HG03139 (cell line): ENCODE data around the gene TEX11.
"Not testable (repeated sequence)": the region's sequence is repeated elsewhere in the genome, so short reads cannot be mapped to it uniquely, and the experiment has no call there.

Source experiments
- ATAC-seq: cut with Tn5 transposase; IDR thresholded peaks from one replicate; pipeline ENCODE4 v1.9.1; 2021; ENCODE audit not compliant: unreplicated experiment

TEX11 gene

DNA sequence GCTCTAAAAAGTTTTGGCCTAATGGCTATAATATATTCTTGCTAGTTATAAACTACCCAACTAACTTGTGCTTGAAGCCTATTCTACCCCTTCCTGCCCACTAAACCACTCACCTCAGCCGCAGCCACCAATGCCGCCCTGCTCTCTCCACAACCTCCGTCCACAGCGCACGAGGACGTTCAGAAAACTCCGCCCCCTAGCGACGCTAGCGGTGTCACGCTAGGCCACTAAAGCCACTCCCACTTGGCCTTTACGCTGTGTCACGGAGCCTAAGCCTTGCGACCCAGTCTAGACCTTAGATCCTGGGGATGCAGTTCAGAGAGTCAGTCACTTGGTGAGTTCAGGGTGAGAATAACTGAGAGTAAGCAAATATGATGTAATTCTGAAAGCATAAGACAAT is at the start of gene TEX11:
Gene TEX11, minus strand, starts transcription at position 171 of the 400 bp plus-strand sequence. CDS start 922 bp downstream, outside the sequence.
- ATAC-seq: no peak

DNA sequence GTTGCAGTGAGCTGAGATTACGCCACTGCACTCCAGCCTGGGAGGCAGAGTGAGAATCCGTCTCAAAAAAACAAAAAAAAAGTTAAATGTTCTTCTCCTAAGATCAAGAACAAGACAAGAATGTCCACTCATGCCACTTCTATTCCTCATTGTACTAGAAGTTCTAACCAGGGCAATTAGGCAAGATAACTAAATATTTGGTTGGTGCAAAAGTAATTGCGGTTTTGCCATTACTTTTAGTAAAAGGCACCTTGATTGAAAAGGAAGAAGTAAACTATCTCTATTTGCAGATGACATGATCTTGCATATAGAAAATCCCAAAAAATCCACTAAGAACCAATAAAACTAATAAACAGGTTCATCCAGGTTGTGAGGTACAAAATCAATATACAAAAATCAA is 46.4 kb upstream of the TEX11 start:
- ATAC-seq: no peak

DNA sequence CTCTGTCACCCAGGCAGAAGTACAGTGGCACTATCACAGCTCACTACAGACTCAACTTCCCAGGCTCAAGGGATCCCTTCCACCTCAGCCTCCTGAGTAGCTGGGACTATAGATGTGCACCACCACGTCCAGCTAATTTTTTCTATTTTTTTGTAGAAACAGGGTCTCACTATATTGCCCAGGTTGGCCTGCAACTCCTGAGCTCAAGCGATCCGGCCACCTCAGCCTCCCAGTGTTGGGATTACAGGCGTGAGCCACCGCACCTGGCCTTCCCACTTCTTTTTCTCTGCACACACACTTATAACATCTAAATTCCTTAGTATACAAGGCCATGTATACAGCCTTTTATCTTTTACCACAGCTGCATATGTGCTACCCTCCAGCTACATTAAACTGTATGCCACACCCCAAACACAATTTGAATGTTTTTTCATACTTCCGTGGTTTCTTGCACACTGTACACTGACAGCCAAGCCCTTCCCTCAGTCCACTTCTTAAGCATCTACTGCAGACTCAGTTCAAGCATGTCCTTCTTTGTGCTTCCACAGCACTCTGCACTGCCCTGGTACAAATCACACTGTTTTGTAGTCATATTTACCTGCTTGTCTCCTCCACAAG is 15.9 kb upstream of the TEX11 start:
- ATAC-seq: no peak

DNA sequence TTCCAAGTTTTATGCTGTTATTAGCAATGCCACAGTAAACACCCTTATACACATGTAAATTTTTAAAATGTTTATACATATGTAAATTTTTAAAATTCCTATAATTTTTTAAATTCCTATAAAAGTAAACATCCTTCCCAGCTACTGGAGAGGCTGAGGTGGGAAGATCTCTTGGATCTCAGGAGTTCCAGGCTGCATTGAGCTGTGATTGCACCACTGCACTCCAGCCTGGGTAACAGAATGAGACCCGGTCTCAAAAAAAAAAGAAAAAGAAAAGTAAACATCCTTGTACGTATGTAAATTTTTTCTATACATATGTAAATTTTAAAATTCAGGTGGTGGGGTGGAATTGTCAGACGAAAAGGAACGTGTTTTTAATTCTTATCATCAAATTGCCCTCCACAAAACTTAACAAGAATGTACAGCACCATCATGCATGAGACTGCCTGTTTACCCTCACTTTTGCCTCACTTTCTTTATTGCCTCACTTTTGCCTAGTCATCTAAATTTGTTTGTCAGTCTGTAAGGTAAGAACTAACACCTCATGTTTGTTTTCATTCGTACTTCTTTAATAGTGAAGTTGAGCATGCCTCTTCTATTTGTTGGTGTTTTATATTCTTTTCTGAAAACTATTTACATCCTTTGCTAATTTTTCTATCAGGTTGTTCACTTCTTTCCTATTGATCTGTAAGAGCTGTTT is 14.4 kb upstream of the TEX11 start:
- no peak for ATAC-seq

DNA sequence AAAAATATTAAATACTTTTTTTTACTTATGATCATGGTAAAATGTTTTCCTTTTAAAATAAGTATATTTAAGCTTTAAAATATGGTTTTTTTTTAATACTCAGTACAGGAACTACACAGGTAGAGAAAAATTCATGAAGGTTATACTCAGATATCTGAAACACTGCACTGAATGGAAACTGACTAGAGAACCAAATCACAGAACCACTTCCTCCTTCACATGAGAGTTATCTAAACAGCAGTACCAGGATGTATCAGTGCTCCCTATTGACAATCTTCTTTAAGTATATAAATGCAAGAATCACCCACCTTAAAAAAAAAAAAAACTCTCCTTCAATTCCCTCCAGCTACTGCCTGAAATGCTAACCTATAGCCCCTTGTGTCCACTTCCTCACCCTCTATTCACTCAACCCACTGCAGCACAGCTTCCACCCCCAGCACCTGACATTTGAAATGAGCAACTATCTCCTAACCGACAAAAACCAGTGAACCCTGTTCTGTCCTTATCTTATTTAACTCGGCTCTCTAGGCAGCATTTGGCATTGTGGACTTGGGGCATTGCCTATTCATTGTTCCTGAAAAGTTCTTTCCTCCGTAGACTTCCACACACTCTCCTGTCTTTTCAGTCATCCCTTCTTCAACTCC is 13.3 kb upstream of the TEX11 start:
- ATAC-seq: no peak

DNA sequence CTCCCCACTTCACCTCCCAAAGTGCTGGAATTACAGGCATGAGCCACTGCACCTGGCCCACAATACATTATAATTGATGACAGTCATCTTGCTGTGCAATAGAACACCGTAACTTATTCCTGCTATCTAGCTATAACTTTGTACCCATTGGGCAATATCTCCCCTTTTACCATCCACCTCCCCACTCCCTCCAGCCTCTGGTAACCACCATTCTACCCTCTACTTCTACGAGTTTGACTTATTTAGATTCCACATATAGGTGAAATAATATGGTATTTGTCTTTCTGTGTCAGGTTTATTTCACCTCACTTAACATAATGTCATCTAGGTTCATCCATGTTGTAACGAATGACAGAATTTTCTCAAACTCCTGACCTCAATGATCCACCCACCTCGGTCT is 8.2 kb upstream of the TEX11 start:
- no peak for ATAC-seq

DNA sequence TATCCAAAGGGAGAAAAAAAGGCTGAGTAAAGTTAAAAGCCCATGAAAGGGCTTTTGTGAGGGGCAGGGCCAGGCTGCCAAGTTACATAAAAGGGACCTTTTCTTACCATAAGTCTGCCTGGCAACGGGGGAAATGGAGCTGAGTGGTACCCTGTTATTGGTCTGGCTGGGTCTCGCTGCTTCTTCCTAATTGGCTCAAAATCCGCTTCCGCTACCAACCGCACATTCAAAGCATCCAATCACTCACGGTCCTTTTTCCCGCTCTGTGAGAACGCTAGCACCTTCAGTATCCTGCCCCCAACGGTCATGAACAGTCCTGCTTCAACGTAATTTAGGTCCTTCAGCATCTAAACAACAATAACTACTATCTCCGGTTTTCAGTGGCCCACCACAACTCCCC is 611 bp downstream of the TEX11 start:
- ATAC-seq: no peak

DNA sequence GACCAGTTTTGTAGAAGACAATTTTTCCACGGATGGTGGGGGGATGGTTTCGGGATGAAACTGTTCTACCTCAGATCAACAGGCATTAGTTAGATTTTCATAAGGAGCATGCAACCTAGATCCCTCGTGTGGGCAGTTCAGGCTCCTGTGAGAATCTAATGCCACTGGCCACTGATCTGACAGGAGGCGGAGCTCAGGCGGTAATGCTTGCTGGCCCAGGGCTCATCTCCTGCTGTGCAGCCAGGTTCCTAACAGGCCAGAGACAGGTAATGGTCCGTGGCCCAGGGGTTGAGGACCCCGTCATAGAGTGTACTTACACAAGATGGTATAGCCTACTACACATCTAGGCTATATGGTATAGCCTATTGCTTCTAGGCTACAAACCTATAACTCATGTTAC is 7.0 kb downstream of the TEX11 start:
- ATAC-seq: no peak

DNA sequence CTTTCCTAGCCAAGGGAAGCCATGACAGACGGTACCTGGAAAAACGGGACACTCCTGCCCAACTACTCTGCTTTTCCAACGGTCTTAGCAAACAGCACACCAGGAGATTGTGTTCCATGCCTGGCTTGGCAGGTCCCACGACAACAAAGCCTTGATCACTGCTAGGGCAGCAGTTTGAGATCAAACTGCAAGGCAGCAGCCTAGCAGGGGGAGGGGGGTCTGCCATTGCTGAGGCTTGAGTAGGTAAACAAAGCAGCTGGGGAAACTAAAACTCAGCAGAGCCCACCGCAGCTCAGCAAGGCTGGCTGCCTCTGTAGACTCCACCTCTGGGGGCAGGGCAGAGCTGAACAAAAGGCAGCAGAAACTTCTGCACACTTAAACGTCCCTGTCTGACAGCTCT is 18.1 kb downstream of the TEX11 start:
- not testable (repeated sequence) for ATAC-seq

DNA sequence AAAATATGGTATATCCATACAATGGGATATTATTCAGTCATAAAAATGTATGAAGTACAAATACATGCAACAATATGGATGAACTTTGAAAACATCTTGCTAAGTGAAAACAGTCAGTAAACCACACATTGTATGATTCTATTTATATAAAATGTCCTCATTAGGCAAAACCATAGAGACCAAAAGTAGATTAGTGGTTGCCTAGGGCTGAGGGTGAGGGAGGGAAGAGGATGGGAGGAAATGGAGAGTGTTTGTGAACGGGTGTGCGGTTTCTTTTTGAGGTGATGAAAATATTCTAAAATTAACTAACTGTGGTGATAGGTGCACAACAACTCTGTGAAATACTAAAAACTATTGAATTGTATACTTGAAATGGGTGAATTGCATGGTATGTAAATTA is 29.6 kb downstream of the TEX11 start:
- no peak for ATAC-seq

DNA sequence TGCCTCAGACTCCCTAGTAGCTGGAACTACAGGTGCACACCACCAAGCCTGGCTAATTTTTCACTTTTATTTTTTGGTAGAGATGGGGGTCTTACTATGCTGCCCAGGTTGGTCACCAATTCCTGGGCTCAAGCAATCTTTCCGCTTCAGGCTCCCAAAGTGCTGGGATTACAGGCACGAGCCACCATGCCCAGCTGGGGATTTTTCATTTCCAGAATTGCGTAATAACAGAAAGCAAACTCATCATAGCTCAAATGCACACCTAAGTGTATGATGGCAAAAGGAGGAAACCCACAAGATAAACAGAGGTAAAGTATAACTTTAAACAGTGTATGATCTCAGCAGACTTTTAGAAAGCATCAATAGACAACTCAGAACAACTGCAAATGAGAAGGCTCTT is 56.2 kb downstream of the TEX11 start:
- no peak for ATAC-seq

DNA sequence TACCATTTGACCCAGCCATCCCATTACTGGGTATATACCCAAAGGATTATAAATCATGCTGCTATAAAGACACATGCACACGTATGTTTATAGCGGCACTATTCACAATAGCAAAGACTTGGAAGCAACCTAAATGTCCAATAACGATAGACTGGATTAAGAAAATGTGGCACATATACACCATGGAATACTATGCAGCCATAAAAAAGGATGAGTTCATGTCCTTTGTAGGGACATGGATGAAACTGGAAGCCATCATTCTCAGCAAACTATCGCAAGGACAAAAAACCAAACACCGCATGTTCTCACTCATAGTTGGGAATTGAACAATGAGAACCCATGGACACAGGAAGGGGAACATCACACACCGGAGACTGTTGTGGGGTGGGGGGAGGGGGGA is 64.4 kb downstream of the TEX11 start:
- not testable (repeated sequence) for ATAC-seq

DNA sequence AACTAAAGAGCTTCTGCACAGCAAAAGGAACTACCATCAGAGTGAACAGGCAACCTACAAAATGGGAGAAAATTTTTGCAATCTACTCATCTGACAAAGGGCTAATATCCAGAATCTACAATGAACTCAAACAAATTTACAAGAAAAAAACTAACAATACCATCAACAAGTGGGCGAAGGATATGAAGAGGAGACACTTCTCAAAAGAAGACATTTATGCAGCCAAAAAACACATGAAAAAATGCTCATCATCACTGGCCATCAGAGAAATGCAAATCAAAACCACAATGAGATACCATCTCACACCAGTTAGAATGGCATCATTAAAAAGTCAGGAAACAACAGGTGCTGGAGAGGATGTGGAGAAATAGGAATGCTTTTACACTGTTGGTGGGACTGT is 64.9 kb downstream of the TEX11 start:
- not testable (repeated sequence) for ATAC-seq

DNA sequence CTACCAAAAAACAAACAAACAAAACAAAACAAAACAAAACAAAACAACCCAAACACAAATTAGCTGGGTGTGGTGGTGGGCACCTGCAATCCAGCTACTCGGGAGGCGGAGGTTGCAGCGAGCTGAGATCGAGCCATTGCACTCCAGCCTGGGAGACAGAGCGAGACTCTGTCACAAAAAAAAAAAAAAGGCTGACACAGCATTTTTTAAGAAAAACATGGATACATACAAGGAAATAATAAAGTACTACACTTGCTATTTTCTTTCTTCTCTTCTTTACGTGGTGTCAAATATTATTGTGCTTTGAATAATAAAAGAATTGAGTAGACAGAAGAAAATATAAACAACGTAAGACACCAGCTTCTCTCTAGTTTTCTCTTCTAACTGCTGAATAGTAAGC is 73.9 kb downstream of the TEX11 start:
- ATAC-seq: no peak

DNA sequence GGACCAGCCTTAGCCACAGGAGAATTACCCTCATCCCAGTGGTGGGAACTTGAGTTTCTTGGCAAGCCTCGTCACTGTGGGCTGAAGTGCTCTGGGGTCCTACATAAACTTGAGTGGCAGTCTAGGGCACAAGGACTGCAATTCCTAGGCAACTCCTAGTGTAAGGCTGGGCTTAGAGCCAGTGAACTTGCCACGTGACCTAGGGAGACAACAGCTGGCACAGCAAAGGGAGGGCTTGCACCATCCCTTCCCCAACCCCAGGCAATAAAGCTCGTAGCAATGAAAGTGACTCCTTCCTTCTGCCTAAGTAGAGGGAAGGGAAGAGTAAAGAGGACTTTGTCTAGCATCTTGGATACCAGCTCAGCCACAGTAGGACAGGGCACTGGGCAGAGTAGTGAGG is 81.8 kb downstream of the TEX11 start:
- no peak for ATAC-seq

DNA sequence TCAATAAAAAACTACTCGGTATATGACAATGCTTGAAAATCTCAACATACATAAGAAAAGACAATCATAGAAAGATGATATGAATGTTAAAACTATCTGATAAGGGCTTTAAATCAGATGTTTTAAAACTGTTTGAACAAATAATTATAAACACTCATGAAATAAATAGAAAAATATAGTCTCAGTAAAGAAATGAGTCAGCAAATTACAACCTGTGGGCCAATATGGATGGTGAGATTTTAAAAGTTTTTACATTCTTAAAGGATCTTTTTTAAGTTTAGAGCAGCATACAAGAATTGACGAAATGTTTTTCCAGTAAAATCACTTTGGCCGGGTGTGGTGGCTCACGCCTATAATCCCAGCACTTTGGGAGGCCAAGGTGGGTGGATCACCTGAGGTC is 83.1 kb downstream of the TEX11 start:
- ATAC-seq: no peak

DNA sequence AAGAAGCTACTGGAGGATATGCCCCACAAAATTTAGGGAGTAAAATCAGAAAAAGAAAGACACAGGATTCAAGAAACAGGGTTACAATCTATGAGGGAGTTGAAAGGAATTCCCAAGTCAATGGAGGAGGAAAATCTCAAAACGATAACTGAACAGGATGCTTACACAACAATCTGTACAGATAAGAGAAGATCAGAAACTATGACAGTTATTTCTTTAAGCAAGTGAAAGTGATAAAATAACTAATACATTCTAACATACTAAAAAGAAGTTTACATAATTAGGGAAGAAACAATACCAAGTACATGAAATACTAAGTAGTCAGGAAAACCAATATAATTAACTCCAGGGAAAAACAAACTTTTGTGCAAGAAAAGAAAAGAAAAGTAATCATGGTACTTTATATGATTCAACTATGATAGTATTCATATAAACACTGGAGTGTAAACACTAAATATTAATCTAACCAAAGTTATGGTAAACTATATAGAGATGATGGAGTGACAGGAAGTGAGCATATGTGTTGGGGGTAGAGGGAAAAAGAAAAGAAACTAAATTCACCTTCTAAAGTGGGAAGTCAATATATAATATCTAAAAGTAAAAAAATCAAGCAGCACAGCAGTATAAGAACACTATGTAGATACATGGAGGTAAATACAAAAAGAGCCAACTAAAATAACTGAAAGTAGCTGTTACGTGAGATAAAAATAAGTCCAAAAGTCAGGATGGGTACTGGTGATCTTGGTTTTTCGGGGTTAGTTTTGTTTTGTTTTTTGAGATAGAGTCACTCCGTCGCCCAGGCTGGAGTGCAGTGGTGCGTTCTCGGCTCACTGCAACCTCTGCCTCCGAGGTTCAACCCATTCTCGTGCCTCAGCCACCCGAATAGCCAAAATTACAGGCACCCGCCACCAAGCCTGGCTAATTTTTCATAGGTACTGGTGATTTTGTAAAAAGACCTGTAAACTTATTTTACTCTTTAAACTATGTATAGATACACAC is 99.3 kb downstream of the TEX11 start:
- no peak for ATAC-seq

DNA sequence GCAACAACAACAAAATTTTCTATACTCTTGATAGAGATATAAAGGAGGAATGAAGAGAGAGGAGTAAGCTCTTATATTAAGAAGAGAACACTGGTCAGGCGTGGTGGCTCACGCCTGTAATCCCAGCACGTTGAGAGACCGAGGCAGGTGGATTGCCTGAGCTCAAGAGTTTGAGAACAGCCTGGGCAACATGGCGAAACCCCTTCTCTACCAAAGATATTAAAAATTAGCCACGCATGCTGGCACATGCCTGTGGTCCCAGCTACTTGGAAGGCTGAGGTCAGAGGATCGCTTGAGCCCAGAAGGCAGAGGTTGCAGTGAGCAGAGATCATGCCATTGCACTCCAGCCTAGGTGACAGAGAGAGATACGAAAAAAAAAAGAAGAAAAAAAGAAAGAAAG is 102.4 kb downstream of the TEX11 start:
- no peak for ATAC-seq

DNA sequence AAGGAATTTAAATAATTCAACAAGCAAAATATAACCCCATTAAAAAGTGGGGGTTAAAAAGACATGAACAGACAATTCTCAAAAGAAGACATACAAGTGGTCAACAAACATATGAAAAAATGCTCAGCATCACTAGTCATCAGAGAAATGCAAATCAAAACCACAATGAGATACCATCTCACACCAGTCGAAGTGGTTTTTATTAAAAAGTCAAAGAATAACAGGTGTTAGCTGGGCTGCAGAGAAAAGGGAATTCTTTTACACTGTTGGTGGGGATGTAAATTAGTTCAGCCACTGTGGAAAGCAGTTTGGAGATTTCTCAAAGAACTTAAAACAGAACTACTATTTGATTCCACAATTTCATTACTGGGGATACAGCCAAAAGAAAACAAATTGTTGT is 111.8 kb downstream of the TEX11 start:
- ATAC-seq: not testable (repeated sequence)

DNA sequence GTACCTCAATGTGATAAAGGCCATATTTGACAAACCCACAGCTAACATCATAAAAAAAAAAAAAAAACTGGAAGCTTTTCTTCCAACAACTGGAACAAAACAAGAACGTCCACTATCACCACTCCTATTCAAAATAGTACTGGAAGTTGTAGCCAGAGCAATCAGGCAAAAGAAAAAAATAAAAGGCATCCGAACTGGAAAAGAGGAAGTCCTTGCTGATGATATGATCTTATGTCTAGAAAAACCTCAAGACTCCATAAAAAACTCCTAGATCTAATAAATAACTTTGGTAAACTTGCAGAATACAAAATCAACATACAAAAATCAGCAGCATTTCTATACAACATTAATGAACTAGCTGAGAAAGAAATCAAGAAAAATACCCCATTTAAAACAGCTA is 134.3 kb downstream of the TEX11 start:
- no peak for ATAC-seq

DNA sequence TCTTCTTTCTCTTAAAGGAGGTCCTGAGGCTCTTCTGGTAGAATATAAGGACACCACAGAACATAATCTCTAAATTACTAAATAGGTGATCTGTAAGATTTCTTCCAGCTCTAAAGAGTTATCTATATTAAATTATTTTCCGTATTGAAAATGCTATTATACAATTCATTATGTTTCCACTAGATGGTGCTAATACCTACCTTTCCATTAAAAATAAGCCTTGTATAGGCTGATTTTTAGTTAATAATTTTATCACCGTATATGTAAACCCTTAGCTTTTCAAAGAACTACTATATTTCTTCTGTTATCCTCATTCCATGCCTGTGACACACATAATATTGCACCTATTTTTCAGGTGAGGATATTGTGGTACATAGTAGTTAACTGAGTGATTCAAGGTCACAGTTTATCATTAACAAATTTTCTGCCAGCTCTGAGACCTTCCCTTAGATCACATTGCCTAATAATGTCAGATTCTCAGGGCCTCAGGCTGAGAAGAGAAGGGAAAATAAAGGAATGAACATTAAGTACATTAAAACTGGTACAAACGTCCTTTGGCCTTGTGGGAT is 138.8 kb downstream of the TEX11 start:
- no peak for ATAC-seq
